Measurements from ENCODE around the gene GJA3. TPM values are rescaled to one million over a fixed set of nuclear protein-coding genes. Genes with fewer than 3 reads are reported as not detected.

GJA3 gene
- total RNA-seq, 4 donors from 2014 or later = 0.14 TPM; not detected in 3

DNA sequence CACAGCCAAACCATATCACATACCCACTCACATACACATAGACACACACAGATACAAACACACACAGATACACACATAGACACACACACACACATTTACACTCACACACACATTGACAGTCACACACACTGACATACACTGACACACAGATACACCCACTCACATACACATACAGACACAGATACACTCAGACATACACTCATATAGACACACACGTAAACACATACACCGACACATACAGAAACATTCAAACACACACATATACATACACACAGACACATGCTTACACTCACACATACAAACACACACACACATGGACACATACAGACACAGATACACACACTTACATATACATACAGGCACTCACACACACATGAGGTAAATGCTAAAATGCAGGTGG is 30.2 kb downstream of the GJA3 start:
- in situ Hi-C loops (cut with MboI; ENCODE audit: low pct_ligation_motif_present in 1 of 4, low pct_unique_long_range_greater_than_20kb in 1 of 4, low sequenced_read_pairs in 3 of 4) = no loop called here
- WGBS, 2 donors (ENCODE audit: low coverage in 1 of 2) = 88 to 93% methylated on average over 2 of the region's 2 CpGs
- no peak for DNase-seq

DNA sequence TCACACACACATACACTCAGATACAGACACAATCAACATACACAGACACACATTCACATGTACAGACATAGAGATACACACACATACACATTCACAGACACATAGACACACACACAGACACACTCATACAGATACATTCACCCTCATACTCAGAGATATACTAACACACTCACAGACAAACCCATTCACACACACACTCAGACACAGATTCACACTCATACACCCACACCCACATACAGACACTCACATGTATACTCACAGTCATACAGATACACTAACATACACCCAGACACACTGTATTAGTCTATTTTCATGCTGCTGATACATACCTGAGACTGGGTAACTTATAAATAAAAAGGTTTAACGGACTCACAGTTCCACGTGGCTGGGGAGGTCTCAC is 30.8 kb downstream of the GJA3 start:
- no peak for DNase-seq
- Histone ChIP-seq H3K4me3 (no peak overlapping the region), H3K9me3 (no peaks in the 10 kb centered on the region), H3K36me3 (no peaks in the 10 kb centered on the region), H3K27me3 (peaks cover 22% of the 10 kb centered on the region), H3K27ac (no peak overlapping the region), H3K4me1 (peaks cover 0 to 28% (median 19%) of the 10 kb centered on the region in 4 donors)
- WGBS, 2 donors (ENCODE audit: low coverage in 1 of 2) = 50 to 68% methylated on average over 2 of the region's 2 CpGs
- intact Hi-C loops (cut with DNase I; ENCODE audit: low total_unique reads) (no loop called here), in situ Hi-C loops (cut with MboI; ENCODE audit: low pct_ligation_motif_present in 1 of 4, low pct_unique_long_range_greater_than_20kb in 1 of 4, low sequenced_read_pairs in 3 of 4) (no loop called here)
- TF ChIP-seq POLR2A (IDR thresholded peaks at IDR 0.05) = no peak
- TF ChIP-seq POLR2AphosphoS5 (IDR thresholded peaks at IDR 0.05) = no peak
- TF ChIP-seq EP300 (IDR thresholded peaks at IDR 0.05; ENCODE audit: low read depth) = no peak
- TF ChIP-seq, protein P1, sequence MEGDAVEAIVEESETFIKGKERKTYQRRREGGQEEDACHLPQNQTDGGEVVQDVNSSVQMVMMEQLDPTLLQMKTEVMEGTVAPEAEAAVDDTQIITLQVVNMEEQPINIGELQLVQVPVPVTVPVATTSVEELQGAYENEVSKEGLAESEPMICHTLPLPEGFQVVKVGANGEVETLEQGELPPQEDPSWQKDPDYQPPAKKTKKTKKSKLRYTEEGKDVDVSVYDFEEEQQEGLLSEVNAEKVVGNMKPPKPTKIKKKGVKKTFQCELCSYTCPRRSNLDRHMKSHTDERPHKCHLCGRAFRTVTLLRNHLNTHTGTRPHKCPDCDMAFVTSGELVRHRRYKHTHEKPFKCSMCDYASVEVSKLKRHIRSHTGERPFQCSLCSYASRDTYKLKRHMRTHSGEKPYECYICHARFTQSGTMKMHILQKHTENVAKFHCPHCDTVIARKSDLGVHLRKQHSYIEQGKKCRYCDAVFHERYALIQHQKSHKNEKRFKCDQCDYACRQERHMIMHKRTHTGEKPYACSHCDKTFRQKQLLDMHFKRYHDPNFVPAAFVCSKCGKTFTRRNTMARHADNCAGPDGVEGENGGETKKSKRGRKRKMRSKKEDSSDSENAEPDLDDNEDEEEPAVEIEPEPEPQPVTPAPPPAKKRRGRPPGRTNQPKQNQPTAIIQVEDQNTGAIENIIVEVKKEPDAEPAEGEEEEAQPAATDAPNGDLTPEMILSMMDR (IDR thresholded peaks at IDR 0.05) = no peak

More for the DNA sequence above, 30.2 kb downstream of the GJA3 start:
- Histone ChIP-seq H3K9me3 (no peaks in the 10 kb centered on the region), H3K4me1 (peaks cover 0 to 21% (median 16%) of the 10 kb centered on the region in 4 donors), H3K4me3 (no peak overlapping the region), H3K36me3 (no peaks in the 10 kb centered on the region), H3K27me3 (peaks cover 29% of the 10 kb centered on the region), H3K27ac (no peak overlapping the region)
- intact Hi-C loops (cut with DNase I; ENCODE audit: low total_unique reads) = no loop called here
- TF ChIP-seq EP300 (IDR thresholded peaks at IDR 0.05; ENCODE audit: low read depth) (no peak), POLR2A (IDR thresholded peaks at IDR 0.05) (no peak), POLR2AphosphoS5 (IDR thresholded peaks at IDR 0.05) (no peak)
- TF ChIP-seq, protein P1 (IDR thresholded peaks at IDR 0.05) = no peak

DNA sequence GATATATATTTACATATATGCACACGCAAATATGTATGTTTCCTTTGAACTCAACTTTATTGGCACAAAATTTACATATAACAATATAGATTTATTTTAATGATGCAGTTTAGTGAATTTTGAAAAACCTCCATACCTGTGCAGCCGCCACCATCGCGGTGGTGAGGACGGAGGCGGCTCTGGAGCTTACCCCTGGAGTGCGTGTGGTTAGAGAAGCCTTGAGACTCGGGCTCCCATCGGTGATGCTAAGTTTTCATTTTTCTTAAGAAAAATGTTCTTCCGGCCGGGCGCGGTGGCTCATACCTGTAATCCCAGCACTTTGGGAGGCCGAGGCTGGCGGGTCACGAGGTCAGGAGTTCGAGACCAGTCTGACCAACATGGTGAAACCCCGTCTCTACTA is 31.8 kb downstream of the GJA3 start:
- Histone ChIP-seq H3K27ac (no peak overlapping the region), H3K27me3 (peaks cover 16% of the 10 kb centered on the region), H3K9me3 (no peaks in the 10 kb centered on the region), H3K4me1 (peaks cover 0 to 28% (median 19%) of the 10 kb centered on the region in 4 donors), H3K4me3 (peak overlapping the region in 3 of 4 donors; percentile 46 to 71 (median 59)), H3K36me3 (no peaks in the 10 kb centered on the region)
- 65% methylated on average over 18 of the region's 18 CpGs; no CpG with 5 or more reads in 1 of the 2 donors for WGBS, 2 donors (ENCODE audit: low coverage in 1 of 2)
- intact Hi-C loops (cut with DNase I; ENCODE audit: low total_unique reads) = no loop called here
- in situ Hi-C loops (cut with MboI; ENCODE audit: low pct_ligation_motif_present in 1 of 4, low pct_unique_long_range_greater_than_20kb in 1 of 4, low sequenced_read_pairs in 3 of 4) = no loop called here
- no peak for TF ChIP-seq EP300 (IDR thresholded peaks at IDR 0.05; ENCODE audit: low read depth)
- no peak for TF ChIP-seq POLR2AphosphoS5 (IDR thresholded peaks at IDR 0.05)
- TF ChIP-seq POLR2A (IDR thresholded peaks at IDR 0.05) = no peak
- TF ChIP-seq, protein P1 (IDR thresholded peaks at IDR 0.05) = no peak
- no peak for DNase-seq

DNA sequence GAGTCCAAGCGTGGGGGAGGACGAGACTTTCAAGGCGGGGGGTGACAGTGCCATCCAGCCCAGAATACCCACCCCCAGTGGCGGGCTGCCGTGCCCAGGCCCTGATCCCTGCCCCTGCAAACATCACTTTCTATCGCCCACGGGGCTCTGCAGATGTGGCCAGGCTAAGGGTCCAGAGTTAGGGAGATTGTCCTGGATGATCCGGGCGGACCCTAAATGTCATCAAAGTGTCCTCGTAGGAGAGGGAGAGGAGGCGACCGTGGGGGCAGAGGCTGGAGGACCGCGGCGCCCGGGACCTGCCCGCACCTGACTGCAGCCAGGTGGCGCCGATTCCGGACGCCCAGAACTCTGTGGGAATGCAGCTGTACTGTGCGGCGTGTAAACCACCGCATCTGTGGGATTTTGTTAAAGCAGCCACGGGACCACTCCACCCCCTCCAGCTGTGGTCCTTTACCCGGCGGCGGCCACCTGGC is 32.4 kb downstream of the GJA3 start:
- TF ChIP-seq, protein P1 (IDR thresholded peaks at IDR 0.05) = peak; percentile 31 to 55 (median 42)
- TF ChIP-seq POLR2AphosphoS5 (IDR thresholded peaks at IDR 0.05) (no peak), POLR2A (IDR thresholded peaks at IDR 0.05) (no peak), EP300 (IDR thresholded peaks at IDR 0.05; ENCODE audit: low read depth) (no peak)
- intact Hi-C loops (cut with DNase I; ENCODE audit: low total_unique reads) (no loop called here), in situ Hi-C loops (cut with MboI; ENCODE audit: low pct_ligation_motif_present in 1 of 4, low pct_unique_long_range_greater_than_20kb in 1 of 4, low sequenced_read_pairs in 3 of 4) (no loop called here)
- H3K36me3 ChIP-seq = no peaks in the 10 kb centered on the region
- peak; percentile 41 for DNase-seq
- WGBS, 2 donors (ENCODE audit: low coverage in 1 of 2) = 3% methylated on average over 25 of the region's 28 CpGs; no CpG with 5 or more reads in 1 of the 2 donors
- H3K27ac ChIP-seq = peak overlapping the region; percentile 80 to 90 (median 87)
- no peaks in the 10 kb centered on the region for H3K9me3 ChIP-seq
- H3K4me1 ChIP-seq = peaks cover 0 to 28% (median 19%) of the 10 kb centered on the region in 4 donors
- H3K27me3 ChIP-seq = peaks cover 16% of the 10 kb centered on the region
- H3K4me3 ChIP-seq = peak overlapping the region; percentile 45 to 71 (median 52)

Data from transverse colon (tissue), 4 donors.